Caco-2 (cell line): Measurements from ENCODE around the gene MRPS23. TPM values are rescaled to one million over a fixed set of nuclear protein-coding genes. Genes with fewer than 3 reads are reported as not detected.

Source experiments
- BruUV-seq: library from RNA; stranded (reverse); fragments of 400-500 nt; replicated peaks from 2 replicates; lab custom pipeline; 2021; lab: Mats Ljungman, UMichigan
- CTCF ChIA-PET: fragments of 300-600 bp; sonication (Branson Sonifier 250); formaldehyde crosslinking; loops from one replicate; lab custom pipeline; 2022; ENCODE audit warnings: antibody characterized with exemption; lab: Charles Lee
- POLR2A ChIA-PET: fragments of 300-600 bp; sonication (Branson Sonifier 250); formaldehyde crosslinking; loops from one replicate; lab custom pipeline; 2022; ENCODE audit warnings: antibody characterized with exemption; lab: Charles Lee
- DNase-seq, 2 experiments: peaks; one replicate each; pipeline versions ENCODE4 v3.0.0 to v3.0.0-alpha.2; 2020 to 2022
- H3K27me3 ChIP-seq: replicated peaks from 2 replicates; pipeline ENCODE4 v1.6.0; 2011; ENCODE audit warnings: low read length; ENCODE audit not compliant: control insufficient read depth, insufficient read depth
- H3K36me3 ChIP-seq: 2 replicates; pipeline ENCODE4 v1.5.1; 2011; ENCODE audit warnings: low read length; ENCODE audit not compliant: control insufficient read depth, insufficient read depth
- H3K4me1 ChIP-seq: fragments of 250-450 bp; sonication (Bioruptor Pico); 2 replicates; pipeline ENCODE4 v1.5.1; 2020; ENCODE audit warnings: mild to moderate bottlenecking
- H3K4me3 ChIP-seq: 2 replicates; pipeline ENCODE4 v1.5.1; 2011; ENCODE audit warnings: low read depth, mild to moderate bottlenecking, control low read depth, low read length
- H3K9me3 ChIP-seq: fragments of 250-450 bp; sonication (Bioruptor Pico); 2 replicates; pipeline ENCODE4 v1.5.1; 2020; ENCODE audit warnings: mild to moderate bottlenecking, moderate library complexity
- H3K27ac Mint-ChIP-seq: one replicate; pipeline ENCODE4 v1.8.0; 2022; ENCODE audit warnings: mixed read lengths; ENCODE audit not compliant: unreplicated experiment
- H3K27me3 Mint-ChIP-seq: one replicate; pipeline ENCODE4 v1.8.0; 2022; ENCODE audit warnings: mixed read lengths; ENCODE audit not compliant: insufficient read depth, unreplicated experiment
- H3K36me3 Mint-ChIP-seq: one replicate; pipeline ENCODE4 v1.8.0; 2022; ENCODE audit warnings: mild to moderate bottlenecking, mixed read lengths; ENCODE audit not compliant: insufficient read depth, unreplicated experiment
- H3K4me1 Mint-ChIP-seq: one replicate; pipeline ENCODE4 v1.8.0; 2022; ENCODE audit warnings: low read depth, mixed read lengths; ENCODE audit not compliant: unreplicated experiment
- H3K4me3 Mint-ChIP-seq: one replicate; pipeline ENCODE4 v1.8.0; 2022; ENCODE audit warnings: mild to moderate bottlenecking, moderate library complexity, mixed read lengths; ENCODE audit not compliant: unreplicated experiment
- H3K9me3 Mint-ChIP-seq: one replicate; pipeline ENCODE4 v1.8.0; 2022; ENCODE audit warnings: mixed read lengths; ENCODE audit not compliant: unreplicated experiment
- intact Hi-C: fragments of 100-400 bp; cut with micrococcal nuclease; formaldehyde crosslinking; loops from one replicate; pipeline ENCODE4 v1.10.0; 2022; ENCODE audit not compliant: unreplicated experiment
- total RNA-seq: library from RNA; stranded (reverse); gene quantifications from 2 replicates; pipeline ENCODE4 v1.2.3, GENCODE V29; 2022
- TF ChIP-seq, protein P1 (sequence below), 2 experiments: fragments of 200-600 bp in 1 of 2; IDR thresholded peaks; 1 replicate in 1 of 2; 2 replicates in 1 of 2; pipeline versions ENCODE4 v1.5.1 to v1.8.0; 2011 to 2022; ENCODE audit warnings: antibody characterized with exemption in 1 of 2, control low read depth in 1 of 2, inconsistent platforms in 1 of 2, low read depth in 1 of 2, low read length in 1 of 2, mild to moderate bottlenecking in 1 of 2, moderate library complexity in 1 of 2; ENCODE audit not compliant: insufficient read depth in 1 of 2, severe bottlenecking in 1 of 2, unreplicated experiment in 1 of 2

MRPS23 gene
- total RNA-seq, 1 experiment from 2014 or later = 72.9 TPM

DNA sequence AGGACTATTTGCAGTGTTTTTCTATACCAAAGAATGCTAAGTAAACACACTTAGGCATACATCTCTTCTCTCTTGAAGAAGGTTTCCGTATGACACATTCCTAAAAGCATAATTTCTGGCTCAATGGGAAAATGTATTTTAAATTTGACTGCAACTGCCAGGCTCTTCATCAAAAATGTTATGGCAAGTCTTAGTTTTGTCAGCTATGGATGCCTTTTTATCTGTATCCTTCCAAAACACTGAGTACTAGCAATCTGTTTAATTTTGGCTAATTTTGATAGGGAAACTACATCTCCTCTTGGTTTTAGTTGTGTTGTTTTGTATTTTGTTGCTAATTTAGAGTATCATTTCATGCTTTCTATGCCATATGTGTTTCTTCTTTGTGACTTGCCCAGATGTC is 35.4 kb downstream of the MRPS23 start:
- Histone ChIP-seq H3K27me3 (no peaks in the 10 kb centered on the region), H3K4me1 (no peaks in the 10 kb centered on the region), H3K9me3 (no peaks in the 10 kb centered on the region), H3K4me3 (no peak overlapping the region), H3K36me3 (no peaks in the 10 kb centered on the region)
- H3K36me3 Mint-ChIP-seq = no peaks in the 10 kb centered on the region
- no peaks in the 10 kb centered on the region for H3K4me1 Mint-ChIP-seq
- H3K4me3 Mint-ChIP-seq = no peak overlapping the region
- H3K27ac Mint-ChIP-seq = no peak overlapping the region
- TF ChIP-seq, protein P1, sequence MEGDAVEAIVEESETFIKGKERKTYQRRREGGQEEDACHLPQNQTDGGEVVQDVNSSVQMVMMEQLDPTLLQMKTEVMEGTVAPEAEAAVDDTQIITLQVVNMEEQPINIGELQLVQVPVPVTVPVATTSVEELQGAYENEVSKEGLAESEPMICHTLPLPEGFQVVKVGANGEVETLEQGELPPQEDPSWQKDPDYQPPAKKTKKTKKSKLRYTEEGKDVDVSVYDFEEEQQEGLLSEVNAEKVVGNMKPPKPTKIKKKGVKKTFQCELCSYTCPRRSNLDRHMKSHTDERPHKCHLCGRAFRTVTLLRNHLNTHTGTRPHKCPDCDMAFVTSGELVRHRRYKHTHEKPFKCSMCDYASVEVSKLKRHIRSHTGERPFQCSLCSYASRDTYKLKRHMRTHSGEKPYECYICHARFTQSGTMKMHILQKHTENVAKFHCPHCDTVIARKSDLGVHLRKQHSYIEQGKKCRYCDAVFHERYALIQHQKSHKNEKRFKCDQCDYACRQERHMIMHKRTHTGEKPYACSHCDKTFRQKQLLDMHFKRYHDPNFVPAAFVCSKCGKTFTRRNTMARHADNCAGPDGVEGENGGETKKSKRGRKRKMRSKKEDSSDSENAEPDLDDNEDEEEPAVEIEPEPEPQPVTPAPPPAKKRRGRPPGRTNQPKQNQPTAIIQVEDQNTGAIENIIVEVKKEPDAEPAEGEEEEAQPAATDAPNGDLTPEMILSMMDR (IDR thresholded peaks at IDR 0.05; ENCODE audit: insufficient read depth in 1 of 2, low read depth in 1 of 2, low read length in 1 of 2, severe bottlenecking in 1 of 2, unreplicated experiment in 1 of 2) = no peak
- peaks cover 25% of the 10 kb centered on the region for H3K27me3 Mint-ChIP-seq
- CTCF ChIA-PET = interaction anchor here (0.8 kb wide), 1 partner anchor 20 kb away, joined by 3 read pairs; no protein-coding TSS in a partner anchor
- POLR2A ChIA-PET = no interaction called here
- intact Hi-C loops = no loop called here
- H3K9me3 Mint-ChIP-seq = no peaks in the 10 kb centered on the region
- no peak for DNase-seq
- no TSS peak for BruUV-seq

DNA sequence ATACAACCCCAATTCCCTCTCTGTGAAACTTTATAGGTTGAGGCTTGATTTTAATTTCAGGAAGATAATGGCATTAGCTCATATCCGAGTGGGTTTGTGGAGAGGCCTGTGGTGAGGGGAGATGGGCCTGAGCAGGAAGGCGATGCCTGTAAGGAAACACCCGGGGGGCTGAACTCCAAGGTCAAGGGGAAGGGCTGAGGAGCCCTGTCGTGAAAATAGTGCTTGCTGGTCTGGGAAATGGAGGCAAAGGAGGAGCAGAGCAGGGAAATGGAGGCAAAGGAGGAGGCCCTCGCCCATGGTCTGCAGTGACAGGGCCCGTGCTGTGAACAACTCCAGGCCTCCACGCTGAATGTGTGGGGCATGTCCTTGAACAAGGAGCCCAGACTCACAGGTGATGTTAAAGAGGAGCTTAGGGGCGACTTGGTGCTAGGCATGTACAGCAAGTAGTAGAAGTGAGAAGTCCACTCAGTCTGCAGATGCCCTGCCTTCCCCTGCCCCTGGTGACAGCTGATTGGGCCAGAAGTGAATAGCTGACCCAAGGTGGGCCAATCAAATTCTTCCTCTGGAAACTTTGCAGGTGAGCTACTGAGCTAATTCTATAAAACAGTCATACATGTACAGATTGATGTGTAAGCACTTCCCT is 38.1 kb downstream of the MRPS23 start:
- H3K4me1 Mint-ChIP-seq = no peaks in the 10 kb centered on the region
- H3K27me3 Mint-ChIP-seq = peaks cover 41% of the 10 kb centered on the region
- no peaks in the 10 kb centered on the region for H3K36me3 Mint-ChIP-seq
- Histone ChIP-seq H3K9me3 (0 out of 2 replicates have a peak, but pooled peaks cover 3% of the 10 kb centered on the region), H3K4me1 (no peaks in the 10 kb centered on the region), H3K4me3 (no peak overlapping the region), H3K27me3 (no peaks in the 10 kb centered on the region), H3K36me3 (no peaks in the 10 kb centered on the region)
- BruUV-seq = no TSS peak
- DNase-seq = peak in 1 of 2 experiments; percentile 24
- intact Hi-C loops = no loop called here
- H3K27ac Mint-ChIP-seq = no peak overlapping the region
- TF ChIP-seq, protein P1 (IDR thresholded peaks at IDR 0.05; ENCODE audit: insufficient read depth in 1 of 2, low read depth in 1 of 2, low read length in 1 of 2, severe bottlenecking in 1 of 2, unreplicated experiment in 1 of 2) = no peak
- no peaks in the 10 kb centered on the region for H3K9me3 Mint-ChIP-seq
- CTCF ChIA-PET = no interaction called here
- H3K4me3 Mint-ChIP-seq = no peak overlapping the region
- POLR2A ChIA-PET = no interaction called here

DNA sequence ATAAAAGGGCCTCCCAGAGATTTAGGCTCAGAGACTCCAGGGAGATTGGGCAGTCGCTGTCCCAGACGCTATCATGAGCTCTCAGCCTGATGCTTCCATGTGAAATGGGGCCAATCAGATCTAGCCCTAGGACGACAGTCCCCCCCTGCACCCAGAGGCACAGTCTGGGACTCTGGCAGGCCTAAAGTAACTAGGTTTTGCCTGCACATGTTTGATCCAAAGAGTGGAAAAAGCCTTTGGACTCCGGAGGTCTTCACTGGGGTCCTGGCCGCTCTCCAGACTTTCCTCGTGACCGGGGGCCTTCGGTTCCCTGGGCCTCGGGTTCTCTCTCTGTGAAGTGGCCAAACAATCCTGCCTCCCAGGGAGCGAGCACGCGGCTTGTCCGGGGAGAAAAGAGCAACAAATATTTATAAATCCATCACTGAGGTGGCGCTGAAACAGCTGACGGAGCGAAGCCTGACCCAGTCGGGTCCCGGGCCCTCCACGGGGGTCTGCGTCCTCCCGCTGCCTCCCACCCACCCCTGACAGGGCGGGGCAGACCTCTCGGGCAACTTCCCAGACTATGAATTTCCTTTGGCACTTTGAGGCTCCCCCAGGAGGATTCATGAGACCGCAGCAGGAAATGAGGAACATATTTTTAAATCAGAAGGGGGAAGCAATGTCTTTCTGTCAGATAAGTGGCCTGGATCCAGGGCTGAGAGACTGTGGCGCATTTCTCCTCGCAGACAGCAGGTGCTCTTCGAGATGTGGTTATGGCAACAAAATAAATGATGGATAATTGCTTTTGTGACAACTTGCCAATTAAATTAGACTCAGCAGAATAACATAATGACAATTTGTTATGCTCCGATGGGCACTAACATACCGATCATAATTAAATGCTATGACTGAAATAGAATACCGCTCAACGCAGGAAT is 38.9 kb downstream of the MRPS23 start:
- no peaks in the 10 kb centered on the region for H3K9me3 Mint-ChIP-seq
- H3K36me3 ChIP-seq = no peaks in the 10 kb centered on the region
- no peak overlapping the region for H3K4me3 ChIP-seq
- 0 out of 2 replicates have a peak, but pooled peaks cover 3% of the 10 kb centered on the region for H3K9me3 ChIP-seq
- CTCF ChIA-PET = no interaction called here
- BruUV-seq = no TSS peak
- H3K27me3 ChIP-seq = no peaks in the 10 kb centered on the region
- no peaks in the 10 kb centered on the region for H3K36me3 Mint-ChIP-seq
- intact Hi-C loops = no loop called here
- TF ChIP-seq, protein P1 (IDR thresholded peaks at IDR 0.05; ENCODE audit: insufficient read depth in 1 of 2, low read depth in 1 of 2, low read length in 1 of 2, severe bottlenecking in 1 of 2, unreplicated experiment in 1 of 2) = no peak
- no peaks in the 10 kb centered on the region for H3K4me1 Mint-ChIP-seq
- no peaks in the 10 kb centered on the region for H3K4me1 ChIP-seq
- H3K4me3 Mint-ChIP-seq = no peak overlapping the region
- H3K27ac Mint-ChIP-seq = no peak overlapping the region
- DNase-seq = no peak
- H3K27me3 Mint-ChIP-seq = peaks cover 44% of the 10 kb centered on the region
- POLR2A ChIA-PET = no interaction called here
